Effector CD8-positive, alpha-beta T cell (primary cell): ENCODE results near the gene STPG4.

Source experiments
- DNase-seq: peaks from one replicate; lab custom pipeline; 2025; lab: John Stamatoyannopoulos, UW

The STPG4 gene

DNA sequence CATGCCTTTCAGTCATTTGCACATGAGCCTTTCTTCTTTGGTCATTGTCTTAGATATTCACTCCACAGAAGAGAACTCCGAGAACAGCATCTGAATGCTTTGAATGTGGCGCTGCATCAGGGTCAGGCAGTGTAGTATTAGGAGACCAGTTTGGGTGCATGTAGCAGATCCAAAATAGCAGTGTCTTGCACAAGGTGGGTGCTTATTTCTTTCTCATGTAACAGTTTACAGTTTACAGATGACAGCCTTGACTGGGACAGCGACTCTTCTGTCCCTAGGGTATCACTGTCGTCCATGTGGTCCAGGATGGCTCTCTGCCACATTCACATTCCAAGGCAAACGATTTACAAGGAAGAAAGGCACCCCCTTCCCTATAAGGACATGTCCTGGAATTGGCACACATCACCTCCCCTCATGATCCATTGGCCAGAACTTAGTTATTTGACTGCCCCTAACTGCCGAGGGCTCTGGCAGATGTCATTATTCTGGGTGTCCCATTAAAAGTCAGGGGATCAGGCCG is 101.0 kb downstream of the STPG4 start:
- no peak for DNase-seq

DNA sequence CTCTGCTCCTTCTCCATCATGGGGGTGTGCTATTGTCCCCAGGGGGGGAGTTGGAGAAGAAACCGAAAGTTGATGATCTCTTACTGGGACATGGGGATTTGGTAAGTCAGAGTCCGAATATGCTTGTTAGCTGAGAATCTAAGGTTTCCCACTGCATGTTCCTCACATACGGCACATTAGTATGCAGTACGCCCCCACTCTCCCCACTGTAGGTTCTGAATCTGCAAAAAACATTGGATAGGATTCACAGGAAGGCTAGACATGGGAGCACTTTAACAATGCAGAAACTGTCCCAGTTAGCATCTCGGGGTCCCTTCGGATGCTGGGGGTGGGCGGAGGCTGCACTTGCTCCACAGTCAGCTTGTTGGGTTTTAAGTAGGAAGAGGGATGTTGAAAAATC is 102.3 kb downstream of the STPG4 start:
- no peak for DNase-seq

DNA sequence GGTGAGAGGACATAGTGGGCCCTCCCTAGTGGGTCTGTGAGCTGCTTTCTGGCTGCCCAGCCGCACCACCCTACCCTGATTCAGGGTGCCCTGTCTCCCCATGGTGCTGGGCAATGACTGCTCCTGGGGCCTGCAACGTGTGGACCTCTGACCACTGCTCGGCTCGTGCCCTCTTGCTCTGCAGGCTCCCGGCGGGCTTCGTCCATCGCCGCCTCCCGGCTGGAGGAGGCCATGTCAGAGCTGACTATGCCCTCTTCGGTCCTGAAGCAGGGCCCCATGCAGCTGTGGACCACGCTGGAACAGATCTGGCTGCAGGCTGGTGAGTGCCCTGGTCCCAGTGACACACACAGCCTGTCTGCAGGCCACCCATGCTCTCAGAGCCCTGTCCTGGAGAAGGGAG is 103.5 kb downstream of the STPG4 start:
- DNase-seq = no peak

DNA sequence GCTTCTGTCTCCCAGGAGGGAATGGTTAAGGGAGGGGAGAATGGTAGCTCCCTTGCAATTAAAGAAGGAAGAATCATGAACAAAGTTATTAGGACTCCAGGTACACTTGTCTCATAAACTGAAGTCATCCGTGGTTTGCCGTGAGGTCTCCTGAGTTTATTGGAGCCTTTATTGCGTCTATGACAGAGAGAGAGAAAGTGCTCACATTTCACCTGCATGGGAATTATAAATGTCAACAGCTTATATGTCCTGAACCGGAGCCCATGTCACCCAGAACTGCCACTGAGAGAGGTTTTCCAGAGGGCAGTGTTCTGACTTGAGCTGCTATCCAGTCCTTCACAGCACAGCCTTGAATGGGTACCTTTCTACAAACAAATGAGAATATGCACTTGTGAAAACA is 104.3 kb downstream of the STPG4 start:
- DNase-seq = no peak

DNA sequence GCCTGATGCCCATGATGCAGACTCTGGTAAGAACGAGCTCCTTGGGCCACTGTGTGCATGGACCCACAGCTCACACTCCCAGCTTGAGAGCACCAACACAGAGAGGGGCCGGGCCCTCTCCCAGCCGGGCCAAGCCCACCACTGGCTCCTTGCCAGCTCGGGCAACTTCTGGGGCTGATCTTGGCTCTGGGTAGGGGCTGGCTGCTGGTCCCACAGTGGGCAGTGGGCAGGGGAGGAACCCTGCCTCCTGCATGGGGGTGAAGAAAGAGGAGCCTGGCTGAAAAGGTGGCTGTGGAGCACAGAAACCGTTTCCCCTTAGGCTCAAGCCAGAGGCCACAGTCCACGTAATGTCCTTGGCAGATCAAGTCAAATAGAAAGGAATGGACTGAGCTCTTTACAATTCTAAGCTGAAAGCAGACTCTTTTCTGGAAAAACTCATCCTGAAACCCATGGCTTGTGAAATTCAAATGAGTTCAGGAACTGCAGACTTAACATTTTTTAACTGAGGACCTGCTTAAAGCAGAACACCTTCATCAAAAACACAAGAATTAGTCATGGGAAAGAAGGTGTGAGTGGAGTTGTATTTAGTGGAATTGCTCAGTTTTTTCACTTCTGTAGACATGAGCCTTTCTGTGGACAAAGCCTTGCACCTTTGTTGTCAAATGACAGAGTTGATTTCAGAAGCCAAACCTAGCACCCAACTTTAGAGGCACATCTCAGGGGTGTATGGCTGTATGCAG is 104.9 kb downstream of the STPG4 start:
- no peak for DNase-seq

DNA sequence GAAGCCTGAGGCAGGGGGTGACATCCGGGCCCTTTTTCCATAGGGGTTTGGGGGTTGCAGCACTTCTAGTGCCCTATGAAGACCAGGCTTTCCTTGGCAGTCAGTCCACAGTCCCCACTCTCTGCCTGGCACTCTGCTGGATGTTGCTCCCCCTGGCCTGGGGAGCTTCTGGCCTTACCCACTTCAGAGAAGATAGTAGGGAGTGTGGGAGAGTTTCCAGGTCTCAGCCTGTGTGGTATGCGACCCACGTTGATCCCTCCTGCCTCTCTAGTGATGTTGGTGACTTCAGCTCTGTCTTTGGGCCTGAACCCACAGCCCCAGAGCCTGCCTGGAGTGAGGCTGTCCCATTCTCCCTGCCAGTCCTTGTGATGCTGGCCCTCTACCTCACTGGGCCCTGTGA is 105.6 kb downstream of the STPG4 start:
- DNase-seq = no peak

DNA sequence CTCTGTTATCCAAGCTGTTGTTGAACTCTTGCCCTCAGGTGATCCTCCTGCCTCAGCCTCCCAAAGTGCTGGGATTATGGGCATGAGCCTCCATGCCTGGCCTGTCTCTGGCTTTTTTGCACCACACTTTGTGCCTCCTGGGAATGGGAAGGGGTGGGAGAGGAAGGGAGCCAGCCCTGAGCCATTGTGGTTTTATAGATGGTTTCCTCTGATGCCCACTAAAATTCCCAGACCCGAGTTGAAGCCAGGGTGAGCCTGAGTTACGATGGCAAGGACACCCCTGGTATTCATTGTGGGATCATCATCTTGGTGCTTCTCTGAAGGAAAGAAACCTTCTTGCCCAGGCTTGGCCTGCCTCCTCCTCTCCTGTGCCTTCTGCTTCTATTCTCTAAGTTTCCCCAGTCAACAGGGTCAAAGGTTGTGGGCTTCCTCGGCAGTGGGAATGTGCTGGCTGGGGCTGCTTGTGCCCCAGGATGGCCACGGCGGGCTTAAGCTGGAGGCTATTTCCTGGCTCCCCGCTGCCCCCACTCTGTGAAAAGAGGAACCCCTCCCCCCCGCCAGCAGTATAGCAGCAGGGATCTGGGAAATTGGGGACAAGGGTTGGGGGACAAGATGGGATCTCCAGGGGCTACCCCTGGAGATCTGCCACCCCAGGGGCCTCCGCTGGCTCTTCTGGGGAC is 106.2 kb downstream of the STPG4 start:
- no peak for DNase-seq

DNA sequence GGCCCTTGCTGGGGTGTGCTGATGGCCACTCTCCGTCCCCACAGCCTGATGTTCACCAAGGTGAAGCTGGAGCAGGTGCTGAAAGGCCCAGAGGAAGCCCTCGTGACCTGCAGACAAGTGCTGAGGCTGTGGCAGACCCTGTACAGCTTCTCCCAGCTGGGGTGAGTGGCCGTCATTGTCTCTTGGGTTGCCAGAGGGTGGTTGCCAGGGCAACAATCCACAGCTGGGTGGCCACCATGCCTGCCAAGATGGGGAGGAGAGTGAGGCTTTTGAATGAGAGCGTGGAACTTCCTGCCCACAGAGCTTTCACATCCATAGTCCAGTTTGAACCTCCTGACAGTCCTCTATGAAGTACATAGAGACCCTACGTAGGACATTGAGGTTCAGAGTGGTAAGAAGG is 108.8 kb downstream of the STPG4 start:
- DNase-seq = no peak

DNA sequence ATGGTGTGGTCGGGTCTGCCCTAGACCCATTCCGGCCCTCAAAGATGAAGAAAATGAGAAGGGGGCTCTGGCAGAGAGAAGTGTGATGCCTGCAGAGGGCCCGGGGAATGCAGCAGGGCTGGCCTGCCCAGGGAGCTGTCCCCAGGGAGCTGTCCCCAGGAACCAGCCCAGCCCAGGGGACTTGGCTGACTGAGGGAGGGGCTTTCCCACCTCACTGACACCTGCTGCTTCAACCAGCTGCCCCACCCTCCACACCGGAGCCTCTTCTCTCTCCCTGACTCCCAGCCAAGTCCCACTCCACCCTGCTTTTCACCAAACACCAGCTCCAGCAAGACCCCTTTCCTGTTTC is 111.2 kb downstream of the STPG4 start:
- DNase-seq = no peak

DNA sequence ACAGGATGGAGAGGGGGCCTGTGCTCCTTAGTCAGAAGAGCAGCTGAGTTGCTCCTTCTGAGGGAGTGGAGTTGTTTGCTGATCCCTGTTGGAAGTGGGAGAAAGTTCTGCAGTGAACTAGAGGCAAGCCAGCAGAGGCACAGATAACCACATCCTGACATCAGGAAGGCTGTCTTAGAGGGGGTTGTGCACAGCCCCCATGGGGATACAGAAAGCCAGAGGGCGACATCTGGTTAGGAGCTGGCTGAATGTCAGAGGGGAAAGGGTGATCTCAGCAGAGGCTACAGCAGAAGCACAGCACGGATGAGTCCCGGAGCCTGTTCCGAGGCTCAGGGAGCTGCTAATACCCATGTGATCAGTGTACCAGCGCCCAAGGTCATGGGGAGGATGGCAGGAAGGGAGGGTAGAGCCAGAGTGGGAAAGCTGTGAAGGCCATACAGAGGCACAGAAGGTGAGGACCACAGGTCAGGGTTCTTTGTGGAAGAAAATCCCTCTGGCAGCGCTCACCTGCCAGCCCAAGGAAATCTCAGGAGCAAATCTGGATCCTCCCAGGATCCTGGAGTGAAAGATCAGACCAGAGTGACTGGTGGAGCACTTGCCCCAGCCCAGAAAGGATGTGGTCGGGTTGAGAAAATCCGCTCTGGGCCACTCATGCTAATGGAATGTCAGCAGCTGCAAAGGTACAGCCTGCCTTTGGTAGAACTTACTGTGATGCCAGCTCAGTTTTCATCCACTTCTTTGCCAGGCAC is 111.8 kb downstream of the STPG4 start:
- no peak for DNase-seq

DNA sequence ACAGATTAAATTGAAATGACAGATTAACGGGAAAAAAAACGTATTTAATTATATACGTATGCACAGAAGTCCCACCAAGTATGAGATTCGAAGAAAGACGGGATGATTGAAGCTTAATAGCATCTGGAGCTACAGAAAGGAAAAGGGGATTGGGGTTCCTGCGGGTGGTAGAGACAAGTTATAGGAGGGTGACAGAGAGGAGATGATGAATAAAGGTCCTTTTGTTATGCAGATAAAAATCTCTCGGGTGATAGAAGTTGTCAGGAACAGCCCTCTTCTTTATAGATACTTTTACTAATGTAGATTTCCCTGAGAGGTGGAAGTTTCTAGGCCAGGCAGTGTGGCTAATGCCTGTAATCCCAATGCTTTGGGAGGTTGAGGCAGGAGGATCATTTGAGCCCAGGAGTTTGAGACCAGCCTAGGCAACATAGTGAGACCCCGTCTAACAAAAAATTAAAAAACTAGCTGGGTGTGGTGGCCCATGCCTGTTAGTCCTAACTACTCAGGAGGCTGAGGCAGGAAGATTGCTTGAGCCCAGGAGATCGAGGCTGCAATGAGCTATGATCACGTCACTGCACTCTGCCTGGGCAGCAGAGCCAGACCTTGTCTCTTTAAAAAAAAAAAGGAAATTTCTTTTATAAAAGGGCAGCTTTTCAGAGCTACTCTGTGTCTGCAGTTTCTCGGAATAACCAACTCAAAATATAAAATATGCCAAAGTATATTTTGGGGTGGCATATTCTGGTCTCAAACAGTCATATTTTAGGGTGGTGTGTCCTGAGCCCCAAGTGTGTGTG is 113.0 kb downstream of the STPG4 start:
- no peak for DNase-seq

DNA sequence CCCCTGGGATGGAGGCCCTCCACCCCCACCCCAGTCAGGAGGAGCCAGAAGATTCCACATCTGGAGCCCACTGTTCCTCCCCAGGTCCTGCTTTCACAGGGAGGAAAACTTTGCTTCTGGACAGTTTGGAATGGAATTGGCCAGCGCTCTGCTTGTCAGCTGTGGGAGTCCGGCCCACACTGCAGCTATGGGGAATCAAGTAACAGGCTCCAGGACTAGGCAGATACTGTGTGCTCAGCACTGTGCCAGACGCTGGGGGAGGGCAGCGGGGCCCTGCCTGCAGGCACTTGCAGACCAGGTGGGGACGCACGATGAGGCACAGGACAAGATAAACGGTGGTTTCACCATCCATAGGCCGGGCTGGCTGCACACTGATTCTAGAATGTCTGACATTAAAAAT is 114.0 kb downstream of the STPG4 start:
- no peak for DNase-seq

DNA sequence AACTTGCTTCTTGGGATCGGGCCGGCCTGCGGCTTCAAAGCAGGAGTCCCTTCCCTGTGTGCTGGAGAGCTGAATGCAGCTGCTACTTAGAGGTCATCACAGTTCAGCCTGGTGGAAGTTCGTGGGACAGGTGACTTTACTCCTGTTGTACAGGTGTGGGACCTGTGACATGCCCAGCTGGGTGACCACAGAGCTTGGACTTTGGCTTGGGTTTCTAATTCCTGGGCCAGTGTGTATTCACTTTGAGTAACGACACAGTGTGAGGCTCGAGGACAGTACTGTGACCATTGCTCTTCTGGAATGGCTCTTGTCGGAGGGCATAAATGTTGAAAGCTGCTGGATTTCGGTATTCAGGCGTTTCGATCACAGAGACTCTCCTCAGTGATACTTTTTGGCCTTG is 114.5 kb downstream of the STPG4 start:
- no peak for DNase-seq

DNA sequence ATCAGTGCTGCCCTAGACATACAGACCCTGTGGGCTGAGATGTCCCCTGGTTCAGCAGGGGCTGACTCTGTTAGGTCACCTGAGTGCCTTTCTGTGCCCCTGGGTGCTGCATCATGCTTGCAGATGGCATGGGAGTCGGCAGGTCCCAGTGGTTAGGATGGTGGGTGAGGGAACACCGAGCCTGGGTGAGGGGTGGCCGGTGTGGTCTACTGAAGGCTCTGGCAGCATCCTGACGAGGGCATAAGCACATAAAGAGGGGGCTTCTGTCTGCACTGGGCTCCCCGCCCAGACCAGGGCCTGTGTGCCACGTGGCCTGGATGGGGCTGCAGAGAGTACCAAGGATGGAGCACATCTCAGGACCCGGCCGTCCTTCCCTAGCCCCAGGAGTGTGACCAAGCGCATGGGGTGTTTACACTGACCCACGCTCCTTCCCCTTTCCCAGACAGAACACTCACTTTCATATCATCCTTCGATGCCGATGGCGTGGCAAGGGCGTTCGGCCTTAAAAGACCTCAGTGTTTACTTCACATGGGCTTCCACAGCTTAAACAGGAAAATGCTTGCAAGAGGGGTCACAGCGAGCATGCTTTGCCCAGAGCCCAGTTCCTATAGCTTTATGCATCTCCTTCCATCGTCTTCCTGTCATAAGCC is 115.1 kb downstream of the STPG4 start:
- DNase-seq = no peak

DNA sequence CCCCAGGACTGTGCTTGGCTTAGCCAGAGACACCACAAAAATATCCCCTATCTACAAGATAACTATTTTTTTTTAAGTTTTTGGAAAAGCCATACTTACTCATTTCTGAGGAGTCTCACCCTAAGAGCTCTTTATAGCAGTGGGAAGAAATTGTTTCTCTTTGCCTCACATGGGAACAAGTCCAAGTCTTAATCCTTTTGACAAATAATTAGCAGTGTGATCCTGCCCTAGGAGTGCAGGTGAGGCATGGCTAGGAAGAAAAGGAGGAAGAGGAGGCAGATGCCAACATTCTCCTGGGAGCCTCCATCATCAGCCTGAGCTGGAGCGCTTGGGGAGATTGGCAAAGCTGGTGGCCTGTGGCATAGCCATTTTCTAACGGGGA is 115.6 kb downstream of the STPG4 start:
- DNase-seq = no peak

DNA sequence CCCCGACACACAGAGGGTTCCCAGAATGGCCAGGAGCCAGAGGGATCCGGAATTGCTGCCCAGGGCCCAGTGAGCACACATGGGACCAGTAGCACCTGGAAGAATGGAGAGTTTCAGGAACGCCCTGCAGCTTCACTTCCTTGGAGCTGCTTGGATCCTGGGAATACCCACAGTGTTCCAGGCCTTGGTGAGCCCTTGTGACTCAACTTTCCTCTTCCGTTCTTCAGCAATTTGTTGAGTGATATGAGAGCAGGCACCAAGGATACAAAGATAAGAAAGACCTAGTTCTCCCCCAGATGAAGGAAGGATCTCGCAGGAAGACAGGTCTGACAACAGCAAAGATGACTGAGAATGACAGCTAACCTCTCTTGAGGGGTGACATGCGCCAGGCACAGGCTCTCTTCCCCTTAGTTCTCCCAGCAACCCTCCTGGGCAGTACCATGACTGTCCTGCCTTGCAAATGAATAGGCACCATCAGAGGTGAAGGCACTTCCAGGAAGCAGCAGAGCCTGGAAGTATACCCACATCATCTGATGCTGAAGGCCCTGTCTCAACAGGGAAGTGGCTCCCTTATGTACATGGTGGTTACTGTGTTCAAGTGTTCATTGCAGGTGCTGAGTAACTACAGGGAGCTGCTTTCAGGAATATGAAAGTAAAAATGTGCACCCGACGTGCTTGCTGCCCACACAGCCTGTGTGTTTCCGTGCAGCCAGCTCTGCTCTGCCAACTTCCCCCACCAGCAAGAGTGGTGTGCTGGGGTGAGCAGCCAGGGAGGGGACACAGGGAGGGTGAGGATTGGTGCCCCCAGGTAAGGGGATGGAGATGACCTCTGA is 116.2 kb downstream of the STPG4 start:
- DNase-seq = no peak

DNA sequence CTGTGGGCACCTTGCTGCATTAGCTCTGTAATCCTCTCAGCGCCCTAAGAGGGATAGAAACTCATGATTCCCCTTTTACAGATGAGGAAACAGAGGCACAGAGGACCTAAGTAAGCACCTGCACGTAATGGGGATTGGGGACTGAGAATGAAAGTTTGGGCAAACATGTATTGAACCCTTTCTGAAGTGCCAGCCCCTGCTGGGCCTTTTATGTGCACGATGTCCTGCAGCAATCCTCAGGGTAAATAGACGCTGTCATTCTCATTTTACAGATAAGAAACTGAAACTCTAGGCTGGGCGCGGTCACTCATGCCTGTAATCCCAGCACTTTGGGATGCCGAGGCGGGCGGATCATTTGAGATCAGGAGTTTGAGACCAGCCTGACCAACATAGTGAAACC is 117.4 kb downstream of the STPG4 start:
- DNase-seq = no peak
